OCI-LY3 (cell line): ENCODE measurements around the gene AATK.

Experiments used
- H2AFZ ChIP-seq: fragments of 200-600, 300-600 bp; shearing (Covaris generic); 2 replicates; pipeline ENCODE4 v1.6.0; 2014; ENCODE audit warnings: antibody characterized with exemption, low read depth, low read length
- H3K27ac ChIP-seq: fragments of 200-600, 300-600 bp; sonication (generic); 2 replicates; pipeline ENCODE4 v1.5.1; 2014; ENCODE audit warnings: mild to moderate bottlenecking, low read length, moderate library complexity, mixed read lengths
- H3K27me3 ChIP-seq: fragments of 200-600, 300-600 bp; sonication (generic); 2 replicates; pipeline ENCODE4 v1.6.1; 2014; ENCODE audit warnings: low read depth, low read length, mixed read lengths
- H3K36me3 ChIP-seq: fragments of 200-600, 300-600 bp; sonication (generic); replicated peaks from 2 replicates; pipeline ENCODE3; 2014; ENCODE audit warnings: low read depth, low read length, mixed read lengths
- H3K4me1 ChIP-seq: fragments of 300-600, 200-600 bp; sonication (generic); 2 replicates; pipeline ENCODE4 v1.6.1; 2014; ENCODE audit warnings: low read length, mixed read lengths
- H3K4me2 ChIP-seq: fragments of 200-600, 300-600 bp; sonication (generic); 2 replicates; pipeline ENCODE4 v1.6.1; 2014; ENCODE audit warnings: low read length, mixed read lengths
- H3K4me3 ChIP-seq: fragments of 300-600, 200-600 bp; sonication (generic); 2 replicates; pipeline ENCODE4 v1.5.1; 2014; ENCODE audit warnings: antibody characterized with exemption, mild to moderate bottlenecking, low read length, moderate library complexity
- H3K79me2 ChIP-seq: fragments of 300-600, 200-600 bp; shearing (Covaris generic); 2 replicates; pipeline ENCODE4 v1.6.1; 2014; ENCODE audit warnings: mild to moderate bottlenecking, low read length, mixed read lengths
- H3K9ac ChIP-seq: fragments of 300-600, 200-600 bp; shearing (Covaris generic); 2 replicates; pipeline ENCODE4 v1.6.0; 2014; ENCODE audit warnings: mild to moderate bottlenecking, low read length, moderate library complexity
- H3K9me3 ChIP-seq: fragments of 200-600, 300-600 bp; shearing (Covaris generic); 2 replicates; pipeline ENCODE4 v1.6.1; 2014; ENCODE audit warnings: low read length, mixed read lengths; ENCODE audit not compliant: insufficient read depth
- H4K20me1 ChIP-seq: fragments of 200-600, 300-600 bp; sonication (generic); 2 replicates; pipeline ENCODE4 v1.6.1; 2016; ENCODE audit warnings: low read length, mixed read lengths; ENCODE audit not compliant: insufficient read depth
- EZH2phosphoT487 ChIP-seq: fragments of 200-600 bp; shearing (Covaris generic); IDR thresholded peaks from 2 replicates; pipeline ENCODE4 v1.6.1; 2018; ENCODE audit warnings: antibody characterized with exemption, mixed run types, low read depth
- TF ChIP-seq, protein P1 (sequence below): fragments of 200-600, 300-600 bp; sonication (generic); IDR thresholded peaks from 2 replicates; pipeline ENCODE4 v1.5.1; 2014; ENCODE audit warnings: antibody characterized with exemption, low read length, low read depth

AATK gene

GRCh38 chr17:81102869-81103268 is 63.2 kb downstream of the AATK start:
- no peak overlapping the region for H3K4me2 ChIP-seq
- no peak overlapping the region for H3K9ac ChIP-seq
- TF ChIP-seq, protein P1, sequence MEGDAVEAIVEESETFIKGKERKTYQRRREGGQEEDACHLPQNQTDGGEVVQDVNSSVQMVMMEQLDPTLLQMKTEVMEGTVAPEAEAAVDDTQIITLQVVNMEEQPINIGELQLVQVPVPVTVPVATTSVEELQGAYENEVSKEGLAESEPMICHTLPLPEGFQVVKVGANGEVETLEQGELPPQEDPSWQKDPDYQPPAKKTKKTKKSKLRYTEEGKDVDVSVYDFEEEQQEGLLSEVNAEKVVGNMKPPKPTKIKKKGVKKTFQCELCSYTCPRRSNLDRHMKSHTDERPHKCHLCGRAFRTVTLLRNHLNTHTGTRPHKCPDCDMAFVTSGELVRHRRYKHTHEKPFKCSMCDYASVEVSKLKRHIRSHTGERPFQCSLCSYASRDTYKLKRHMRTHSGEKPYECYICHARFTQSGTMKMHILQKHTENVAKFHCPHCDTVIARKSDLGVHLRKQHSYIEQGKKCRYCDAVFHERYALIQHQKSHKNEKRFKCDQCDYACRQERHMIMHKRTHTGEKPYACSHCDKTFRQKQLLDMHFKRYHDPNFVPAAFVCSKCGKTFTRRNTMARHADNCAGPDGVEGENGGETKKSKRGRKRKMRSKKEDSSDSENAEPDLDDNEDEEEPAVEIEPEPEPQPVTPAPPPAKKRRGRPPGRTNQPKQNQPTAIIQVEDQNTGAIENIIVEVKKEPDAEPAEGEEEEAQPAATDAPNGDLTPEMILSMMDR: no peak
- TF ChIP-seq EZH2phosphoT487: no peak
- H3K27me3 ChIP-seq: peaks cover 5% of the 10 kb centered on the region; the same call in 1 of the 2 replicates
- no peak overlapping the region for H2AFZ ChIP-seq
- no peak overlapping the region for H3K27ac ChIP-seq
- no peaks in the 10 kb centered on the region for H4K20me1 ChIP-seq
- no peak overlapping the region for H3K4me3 ChIP-seq
- H3K36me3 ChIP-seq: no peaks in the 10 kb centered on the region
- H3K9me3 ChIP-seq: no peaks in the 10 kb centered on the region
- peaks cover 6% of the 10 kb centered on the region; the same call in 1 of the 2 replicates for H3K4me1 ChIP-seq
- no peaks in the 10 kb centered on the region for H3K79me2 ChIP-seq

GRCh38 chr17:81102352-81102751 is 63.7 kb downstream of the AATK start:
- Histone ChIP-seq H3K79me2 (no peaks in the 10 kb centered on the region), H3K27me3 (peaks cover 8% of the 10 kb centered on the region), H4K20me1 (no peaks in the 10 kb centered on the region), H3K9me3 (no peaks in the 10 kb centered on the region), H3K9ac (no peak overlapping the region), H3K36me3 (no peaks in the 10 kb centered on the region), H3K4me3 (no peak overlapping the region), H3K27ac (no peak overlapping the region), H3K4me1 (peaks cover 6% of the 10 kb centered on the region; the same call in 1 of the 2 replicates), H2AFZ (no peak overlapping the region), H3K4me2 (peak overlapping the region; percentile 21; the same call in 1 of the 2 replicates)
- no peak for TF ChIP-seq EZH2phosphoT487
- TF ChIP-seq, protein P1: no peak

DNA sequence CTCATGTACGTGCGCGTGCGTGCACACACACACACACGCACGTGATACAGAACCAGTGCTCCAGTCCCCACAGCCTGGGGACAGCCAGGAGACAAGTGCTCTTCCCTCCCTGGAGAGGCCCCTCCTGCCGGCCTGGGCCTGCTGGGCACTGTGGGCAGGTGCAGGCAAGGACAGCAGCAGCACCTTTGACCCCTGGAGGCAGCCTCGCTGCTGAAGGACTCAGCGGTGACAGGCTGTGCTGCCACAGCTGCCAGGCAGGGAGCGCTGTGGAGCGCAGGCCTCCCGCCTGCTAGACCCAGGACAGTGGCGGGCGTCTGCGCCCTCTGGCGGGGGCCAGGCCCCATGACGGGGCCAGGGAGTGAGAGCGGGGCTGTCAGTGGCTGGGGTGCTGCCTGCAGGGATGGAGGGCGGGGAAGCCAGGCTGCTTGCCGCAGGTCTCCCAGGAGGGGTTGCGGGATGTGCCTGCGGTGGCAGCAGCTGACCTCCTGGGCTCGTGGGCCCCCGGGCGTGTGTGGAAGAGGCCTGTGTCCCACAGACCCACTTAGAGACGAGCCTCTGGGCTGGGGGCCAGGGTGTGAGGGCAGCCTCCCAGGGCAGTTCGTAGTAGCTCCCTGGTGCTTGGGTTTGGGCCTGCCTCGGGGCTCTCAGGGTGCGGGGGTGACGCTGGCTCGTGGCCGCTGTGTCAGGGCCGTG is 64.3 kb downstream of the AATK start:
- no peak overlapping the region for H3K4me3 ChIP-seq
- peak overlapping the region; percentile 21; the same call in 1 of the 2 replicates for H3K4me2 ChIP-seq
- H3K79me2 ChIP-seq: no peaks in the 10 kb centered on the region
- TF ChIP-seq, protein P1: peak; percentile 98
- TF ChIP-seq EZH2phosphoT487: no peak
- H2AFZ ChIP-seq: no peak overlapping the region
- H4K20me1 ChIP-seq: no peaks in the 10 kb centered on the region
- H3K9ac ChIP-seq: no peak overlapping the region
- no peaks in the 10 kb centered on the region for H3K9me3 ChIP-seq
- peaks cover 6% of the 10 kb centered on the region; the same call in 1 of the 2 replicates for H3K4me1 ChIP-seq
- no peak overlapping the region for H3K27ac ChIP-seq
- no peaks in the 10 kb centered on the region for H3K36me3 ChIP-seq
- H3K27me3 ChIP-seq: peaks cover 12% of the 10 kb centered on the region

DNA sequence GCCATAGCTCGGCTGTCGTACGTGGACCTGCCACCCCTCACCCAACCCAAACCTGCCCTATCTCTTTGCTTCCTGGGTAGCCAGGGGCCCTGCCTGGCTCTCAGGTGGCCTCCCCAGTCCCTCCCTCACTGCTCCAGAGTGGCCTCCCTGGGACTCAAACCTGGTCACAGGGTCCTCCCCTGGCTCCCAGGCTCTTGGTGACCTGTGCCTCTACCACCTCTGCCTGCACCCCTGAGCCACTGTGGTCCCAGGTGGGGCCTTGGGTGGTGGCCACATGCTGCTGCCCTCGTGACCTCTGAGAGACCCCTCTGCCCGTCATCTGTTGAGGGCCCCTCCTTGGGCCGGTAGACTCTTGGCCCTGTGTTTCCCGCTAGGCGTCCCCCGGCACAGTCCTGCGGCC is 65.4 kb downstream of the AATK start:
- no peak overlapping the region for H3K9ac ChIP-seq
- H3K27ac ChIP-seq: no peak overlapping the region
- no peaks in the 10 kb centered on the region for H4K20me1 ChIP-seq
- H2AFZ ChIP-seq: no peak overlapping the region
- peaks cover 23% of the 10 kb centered on the region for H3K27me3 ChIP-seq
- TF ChIP-seq, protein P1: no peak
- TF ChIP-seq EZH2phosphoT487: no peak
- H3K4me1 ChIP-seq: peaks cover 9% of the 10 kb centered on the region
- no peaks in the 10 kb centered on the region for H3K79me2 ChIP-seq
- no peak overlapping the region for H3K4me2 ChIP-seq
- no peaks in the 10 kb centered on the region for H3K36me3 ChIP-seq
- no peaks in the 10 kb centered on the region for H3K9me3 ChIP-seq
- H3K4me3 ChIP-seq: no peak overlapping the region
